A673 (cell line): ENCODE data around the gene ELF1. TPM values are rescaled to one million over a fixed set of nuclear protein-coding genes. Genes with fewer than 3 reads are reported as not detected.

Experiments used
- Bru-seq: library from RNA; stranded (reverse); fragments of 400-500 nt; gene quantifications from one replicate; lab custom pipeline; 2021; lab: Mats Ljungman, UMichigan
- BruChase-seq, 2 experiments: library from RNA; stranded (reverse); fragments of 400-500 nt; gene quantifications; one replicate each; lab custom pipeline; 2021; lab: Mats Ljungman, UMichigan
- BruUV-seq: library from RNA; stranded (reverse); fragments of 400-500 nt; replicated peaks from 2 replicates; lab custom pipeline; 2021; lab: Mats Ljungman, UMichigan
- CTCF ChIA-PET: fragments of 300-600 bp; sonication (Branson Sonifier 250); formaldehyde crosslinking; loops from one replicate; lab custom pipeline; 2022; ENCODE audit warnings: antibody characterized with exemption; lab: Charles Lee
- POLR2A ChIA-PET: fragments of 300-600 bp; sonication (Branson Sonifier 250); formaldehyde crosslinking; loops from one replicate; lab custom pipeline; 2022; ENCODE audit warnings: antibody characterized with exemption; ENCODE audit not compliant: low non-redundant PET; lab: Charles Lee
- DNase-seq: peaks from one replicate; pipeline ENCODE4 v3.0.0-alpha.2; 2015; ENCODE audit warnings: low spot score
- H3K27ac ChIP-seq: fragments of 200-600 bp; sonication (generic); 2 replicates; pipeline ENCODE4 v1.5.1; 2016; ENCODE audit warnings: mixed run types, low read depth, mild to moderate bottlenecking, mixed read lengths, antibody characterized with exemption, low read length; ENCODE audit not compliant: poor library complexity, severe bottlenecking
- H3K27me3 ChIP-seq: fragments of 200-600 bp; sonication (generic); replicated peaks from 2 replicates; pipeline ENCODE4 v1.6.1; 2017; ENCODE audit warnings: mixed run types, low read depth, mild to moderate bottlenecking, mixed read lengths, antibody characterized with exemption, low read length; ENCODE audit not compliant: insufficient read depth, poor library complexity
- H3K36me3 ChIP-seq: fragments of 200-600 bp; sonication (generic); 2 replicates; pipeline ENCODE4 v1.6.1; 2016; ENCODE audit warnings: mixed run types, mild to moderate bottlenecking, mixed read lengths, antibody characterized with exemption, low read length; ENCODE audit not compliant: insufficient read depth, poor library complexity, severe bottlenecking
- H3K4me1 ChIP-seq: fragments of 200-600 bp; sonication (generic); 2 replicates; pipeline ENCODE4 v1.6.1; 2017; ENCODE audit warnings: mixed run types, mild to moderate bottlenecking, mixed read lengths, antibody characterized with exemption, low read length; ENCODE audit not compliant: insufficient read depth, poor library complexity, severe bottlenecking
- H3K4me3 ChIP-seq: fragments of 200-600 bp; sonication (generic); 2 replicates; pipeline ENCODE4 v1.5.1; 2016; ENCODE audit warnings: low read depth, mixed run types, mild to moderate bottlenecking, mixed read lengths, low read length; ENCODE audit not compliant: poor library complexity, severe bottlenecking
- H3K9me3 ChIP-seq: fragments of 200-600 bp; sonication (generic); 2 replicates; pipeline ENCODE4 v1.6.1; 2016; ENCODE audit warnings: mixed run types, low read depth, mild to moderate bottlenecking, mixed read lengths, antibody characterized with exemption, low read length; ENCODE audit not compliant: poor library complexity, severe bottlenecking
- EZH2 ChIP-seq: fragments of 200-600 bp; sonication (generic); IDR thresholded peaks from 2 replicates; pipeline ENCODE4 v1.6.1; 2017; ENCODE audit warnings: borderline replicate concordance, low read depth, mild to moderate bottlenecking, mixed read lengths, antibody characterized with exemption, low read length; ENCODE audit not compliant: poor library complexity, severe bottlenecking
- intact Hi-C: fragments of 100-400 bp; cut with micrococcal nuclease; formaldehyde crosslinking; loops from one replicate; pipeline ENCODE4 v1.10.0; 2022; ENCODE audit not compliant: unreplicated experiment
- long read RNA-seq: library from polyadenylated mRNA; stranded (forward); transcript quantifications from one replicate; pipeline ENCODE4 v2.0.0, GENCODE V29; 2022
- total RNA-seq: library from RNA; stranded (reverse); gene quantifications from 2 replicates; pipeline ENCODE4 v1.2.3, GENCODE V29; 2021
- TF ChIP-seq, protein P1 (sequence below): fragments of 300-800, 200-600 bp; sonication (generic); conservative IDR thresholded peaks from 2 replicates; pipeline ENCODE4 v1.5.1; 2017; ENCODE audit warnings: low read depth, mild to moderate bottlenecking, antibody characterized with exemption, low read length, moderate library complexity, mixed read lengths

ELF1 gene
- 29.1 and 31.5 TPM in 2 replicates for total RNA-seq
- percentile 79 among the genes with signal in this experiment for Bru-seq, nascent RNA
- BruChase-seq, experiment 1, labeled RNA remaining after a 2-hour chase, result percentile 71 among the genes with signal in this experiment
- BruChase-seq, experiment 2, labeled RNA remaining after a 6-hour chase, result percentile 62 among the genes with signal in this experiment
- long read RNA-seq, transcript ELF1-205 (9 exons, 2,116 nt), result major isoform, 23 of 44 reads
- long read RNA-seq, partial matches to known transcripts, result 6 of 44 reads
- long read RNA-seq, other reads (novel, unspliced or antisense), result 14 of 44 reads

DNA sequence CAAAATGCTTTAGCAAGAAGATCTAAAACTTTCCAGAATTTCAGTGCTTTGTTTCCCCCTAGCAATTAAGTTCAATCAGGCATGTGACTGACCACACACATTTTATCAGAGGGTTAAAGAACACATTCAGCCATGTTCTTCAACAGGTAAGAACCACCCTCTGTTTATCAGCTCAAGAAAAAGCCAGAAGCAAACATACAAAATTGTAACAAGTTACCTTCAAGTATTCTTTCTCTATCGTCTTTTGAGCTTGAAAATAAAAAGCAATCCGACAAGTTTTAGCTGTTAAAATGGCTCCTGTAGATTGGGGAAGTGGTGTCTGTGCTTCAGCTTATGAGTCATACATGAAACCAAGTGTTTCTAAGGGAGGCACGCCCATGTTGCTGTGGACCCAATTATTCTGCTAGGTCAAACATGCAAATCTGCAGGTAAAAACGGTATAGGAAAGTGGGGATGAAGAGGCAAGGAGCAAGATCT, at the start of gene ELF1:
TSS of gene ELF1 (minus strand) at position 306 of the 477 bp plus-strand sequence. CDS start 37,262 bp downstream, outside the sequence.
- Histone ChIP-seq H3K36me3 (no peaks in the 10 kb centered on the region), H3K4me3 (no peak within 1 kb of the TSS), H3K9me3 (no peaks in the 10 kb centered on the region), H3K27ac (no peak within 1 kb of the TSS), H3K27me3 (no peaks in the 10 kb centered on the region), H3K4me1 (no peaks in the 10 kb centered on the region)
- TF ChIP-seq, protein P1, sequence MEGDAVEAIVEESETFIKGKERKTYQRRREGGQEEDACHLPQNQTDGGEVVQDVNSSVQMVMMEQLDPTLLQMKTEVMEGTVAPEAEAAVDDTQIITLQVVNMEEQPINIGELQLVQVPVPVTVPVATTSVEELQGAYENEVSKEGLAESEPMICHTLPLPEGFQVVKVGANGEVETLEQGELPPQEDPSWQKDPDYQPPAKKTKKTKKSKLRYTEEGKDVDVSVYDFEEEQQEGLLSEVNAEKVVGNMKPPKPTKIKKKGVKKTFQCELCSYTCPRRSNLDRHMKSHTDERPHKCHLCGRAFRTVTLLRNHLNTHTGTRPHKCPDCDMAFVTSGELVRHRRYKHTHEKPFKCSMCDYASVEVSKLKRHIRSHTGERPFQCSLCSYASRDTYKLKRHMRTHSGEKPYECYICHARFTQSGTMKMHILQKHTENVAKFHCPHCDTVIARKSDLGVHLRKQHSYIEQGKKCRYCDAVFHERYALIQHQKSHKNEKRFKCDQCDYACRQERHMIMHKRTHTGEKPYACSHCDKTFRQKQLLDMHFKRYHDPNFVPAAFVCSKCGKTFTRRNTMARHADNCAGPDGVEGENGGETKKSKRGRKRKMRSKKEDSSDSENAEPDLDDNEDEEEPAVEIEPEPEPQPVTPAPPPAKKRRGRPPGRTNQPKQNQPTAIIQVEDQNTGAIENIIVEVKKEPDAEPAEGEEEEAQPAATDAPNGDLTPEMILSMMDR, result no peak
- no peak for TF ChIP-seq EZH2
- intact Hi-C loops, result no loop called here
- CTCF ChIA-PET, result no interaction called here
- BruUV-seq, result no TSS peak
- POLR2A ChIA-PET, result no interaction called here
- peak; percentile 50 for DNase-seq

DNA sequence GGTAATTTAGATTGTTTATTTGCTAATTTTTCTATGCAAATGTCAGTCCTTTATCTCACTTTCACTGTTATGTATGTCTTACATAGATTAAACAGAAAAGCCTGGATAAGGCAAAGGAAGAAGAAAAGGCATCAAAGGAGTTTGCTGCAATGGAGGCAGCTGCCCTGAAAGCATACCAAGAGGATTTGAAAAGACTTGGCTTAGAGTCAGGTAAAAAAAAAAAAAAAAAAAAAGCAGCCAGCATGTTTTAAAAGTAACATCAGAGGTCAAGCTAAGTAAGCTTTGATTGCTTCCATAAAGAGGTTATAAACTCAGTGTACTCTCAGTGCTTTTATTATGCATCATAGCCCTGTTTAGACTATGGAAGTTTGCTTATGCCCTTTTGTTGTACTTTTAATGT, 46.0 kb upstream of the ELF1 start:
- no peak overlapping the region for H3K27ac ChIP-seq
- CTCF ChIA-PET, result no interaction called here

DNA sequence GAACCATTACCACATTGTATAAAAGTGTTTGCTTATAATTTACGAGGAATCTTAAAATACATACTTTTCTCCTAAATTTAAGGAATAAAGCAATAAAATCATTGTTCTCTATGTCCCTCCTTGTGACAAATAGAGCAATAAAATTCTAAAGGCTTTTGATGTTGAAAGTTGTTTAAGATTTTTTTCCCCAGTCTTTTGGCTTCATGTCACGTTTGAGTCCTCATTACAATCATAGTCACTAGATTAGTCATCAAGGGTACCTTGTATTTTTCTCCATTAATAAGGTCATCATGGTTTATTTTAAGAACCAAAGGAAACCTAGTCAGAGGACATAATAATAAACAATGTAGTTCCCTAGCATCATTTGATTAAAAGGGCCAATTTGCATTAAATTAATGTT, 45.4 kb upstream of the ELF1 start:
- no peak for TF ChIP-seq EZH2
- TF ChIP-seq, protein P1, result no peak
- ChIA-PET POLR2A (no interaction called here), CTCF (no interaction called here)
- no peak for DNase-seq
- no TSS peak for BruUV-seq
- Histone ChIP-seq H3K27me3 (no peaks in the 10 kb centered on the region), H3K27ac (no peak overlapping the region), H3K36me3 (peaks cover 61% of the 10 kb centered on the region), H3K4me3 (no peak overlapping the region), H3K4me1 (peaks cover 11% of the 10 kb centered on the region), H3K9me3 (no peaks in the 10 kb centered on the region)
- intact Hi-C loops, result loop anchor here (5.0 kb wide), 2 partner anchors 68 to 158 kb away; partner anchors contain the start of gene KBTBD6

More for the DNA sequence above, 46.0 kb upstream of the ELF1 start:
- H3K36me3 ChIP-seq, result peaks cover 67% of the 10 kb centered on the region
- intact Hi-C loops, result no loop called here
- peaks cover 11% of the 10 kb centered on the region for H3K4me1 ChIP-seq
- H3K4me3 ChIP-seq, result no peak overlapping the region
- no peaks in the 10 kb centered on the region for H3K9me3 ChIP-seq
- no peaks in the 10 kb centered on the region for H3K27me3 ChIP-seq
- POLR2A ChIA-PET, result no interaction called here
- BruUV-seq, result no TSS peak
- no peak for TF ChIP-seq EZH2
- TF ChIP-seq, protein P1, result no peak
- no peak for DNase-seq
